Ureter (tissue), 1 donor: Measurements from ENCODE around the gene RAD51D. TPM values are rescaled to one million over a fixed set of nuclear protein-coding genes. Genes with fewer than 3 reads are reported as not detected.
"Not testable (repeated sequence)": the region's sequence is repeated elsewhere in the genome, so short reads cannot be mapped to it uniquely, and the experiment has no call there.

ENCODE experiments used
- DNase-seq: peaks from one replicate; pipeline ENCODE4 v3.0.0-alpha.2; 2020; ENCODE audit warnings: low spot score
- total RNA-seq: library from RNA; stranded (reverse); gene quantifications from one replicate; pipeline ENCODE4 v1.2.4, GENCODE V29; 2023
- donor health status: DM: yes; HTN: yes; CAD: no.

Gene RAD51D
- 13.1 TPM for total RNA-seq

DNA sequence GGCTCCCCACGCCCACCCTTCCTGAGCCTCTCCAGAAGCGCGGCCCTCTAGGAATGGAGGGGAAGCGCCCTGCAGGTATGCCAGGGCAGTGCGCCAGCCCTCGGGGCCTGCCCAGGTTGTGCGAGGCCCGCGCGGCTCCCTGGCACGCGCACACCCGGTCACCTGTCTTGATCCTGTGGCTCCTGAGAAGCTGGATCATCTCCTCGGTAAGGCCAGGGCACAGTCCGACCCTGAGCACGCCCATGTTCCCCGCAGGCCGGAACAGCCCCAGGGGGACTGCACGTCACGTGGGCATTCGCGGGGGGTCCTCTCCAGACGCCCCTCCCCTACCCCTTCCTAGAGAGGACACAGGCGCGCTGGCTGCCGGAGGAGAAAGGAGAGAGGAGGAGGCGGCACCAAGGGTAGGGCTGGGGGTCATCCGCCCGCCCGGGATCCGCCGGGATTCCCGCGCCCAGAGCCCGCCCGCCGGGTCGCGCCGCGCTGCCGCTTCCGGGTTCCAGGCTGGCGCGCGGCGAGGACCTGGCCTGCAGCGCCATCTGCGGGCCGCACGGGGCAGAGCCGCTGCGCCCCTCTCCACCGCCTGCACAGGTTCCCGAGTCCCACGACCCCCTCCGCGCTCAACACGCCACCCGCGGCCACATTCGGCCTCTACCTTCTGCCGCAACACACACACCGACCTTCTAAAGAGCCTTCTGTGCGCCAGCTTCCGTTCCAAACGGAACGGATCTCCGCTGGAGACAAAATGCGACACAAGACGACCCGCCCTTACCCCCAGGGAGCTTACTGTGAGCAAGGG is at the start of gene RAD51D:
Gene RAD51D, minus strand, starts transcription at position 491 of the 796 bp plus-strand sequence. Its CDS starts 247 bp downstream, at position 244.
- DNase-seq = peak; percentile 56

DNA sequence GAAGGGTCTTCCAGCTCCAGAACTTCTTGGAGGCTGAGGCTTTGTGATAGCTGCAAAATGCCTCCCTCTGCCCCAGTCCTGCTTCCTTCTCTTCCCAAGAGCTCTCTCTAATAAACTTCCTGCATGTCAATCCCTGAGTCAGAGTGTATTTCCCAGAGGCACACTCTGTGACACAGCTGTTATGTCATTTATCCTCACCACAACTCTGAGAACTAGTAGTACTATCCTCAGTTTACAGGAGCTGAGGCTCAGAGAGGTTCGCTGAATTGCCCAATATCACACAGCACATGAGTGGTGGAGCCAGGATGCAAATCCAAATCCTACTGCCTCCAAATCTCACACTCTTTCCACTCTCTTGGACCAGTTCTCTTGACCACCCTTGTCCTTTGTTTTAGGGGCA is 48.0 kb upstream of the RAD51D start:
- DNase-seq = no peak

DNA sequence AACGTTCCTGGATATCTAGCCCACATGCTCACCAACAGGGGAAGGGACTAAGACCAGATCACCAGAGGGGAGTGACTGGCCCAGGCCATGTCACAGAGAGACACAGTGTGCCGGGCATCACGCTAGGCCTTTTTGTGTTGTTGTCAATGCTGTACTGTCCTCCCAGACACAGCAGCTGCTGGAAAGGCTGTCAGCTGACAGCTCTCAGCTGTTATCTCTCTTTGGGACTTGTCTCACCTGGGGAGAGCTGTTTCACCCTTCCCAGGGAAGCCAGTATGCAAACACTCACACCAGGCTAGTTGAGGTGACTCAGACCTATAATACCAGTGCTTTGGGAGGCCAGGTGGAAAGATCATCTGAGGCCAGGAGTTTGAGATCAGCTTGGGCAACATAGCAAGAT is 47.4 kb upstream of the RAD51D start:
- DNase-seq = no peak

DNA sequence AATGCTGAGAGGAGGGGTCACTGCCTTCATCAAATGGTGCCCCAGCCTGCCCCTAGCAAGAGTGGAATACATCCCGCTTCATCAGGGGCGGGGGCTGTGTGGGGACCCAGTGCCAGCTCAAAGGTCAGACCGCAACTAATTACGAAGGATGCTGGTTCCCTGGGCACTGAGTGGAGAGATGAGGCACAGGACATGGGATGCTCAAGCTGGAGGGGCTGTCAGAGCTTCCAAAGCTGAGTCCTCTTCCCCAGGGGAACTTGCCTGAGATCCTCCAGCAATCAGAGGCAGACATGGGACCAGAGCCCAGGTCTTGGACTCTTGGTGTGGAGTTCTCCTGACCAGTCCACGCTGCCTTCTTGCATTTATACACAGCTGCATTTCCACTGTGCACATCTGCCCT is 46.9 kb upstream of the RAD51D start:
- no peak for DNase-seq

DNA sequence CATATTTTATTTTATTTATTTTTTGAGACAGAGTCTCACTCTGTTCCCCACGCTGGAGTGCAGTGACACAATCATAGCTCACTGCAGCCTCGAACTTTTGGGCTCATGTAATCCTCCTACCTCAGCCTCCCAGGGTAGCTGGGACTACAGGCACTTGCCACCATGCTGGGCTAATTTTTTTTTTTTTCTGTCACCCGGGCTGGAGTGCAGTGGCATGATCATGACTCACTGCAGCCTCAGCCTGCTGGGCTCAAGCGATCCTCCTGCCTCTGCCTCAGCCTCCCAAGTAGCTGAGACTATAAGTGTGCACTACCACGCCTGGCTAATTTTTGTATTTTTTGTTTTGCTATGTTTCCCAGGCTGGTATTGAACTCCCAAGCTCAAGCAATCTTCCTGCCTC is 45.1 kb upstream of the RAD51D start:
- no peak for DNase-seq

DNA sequence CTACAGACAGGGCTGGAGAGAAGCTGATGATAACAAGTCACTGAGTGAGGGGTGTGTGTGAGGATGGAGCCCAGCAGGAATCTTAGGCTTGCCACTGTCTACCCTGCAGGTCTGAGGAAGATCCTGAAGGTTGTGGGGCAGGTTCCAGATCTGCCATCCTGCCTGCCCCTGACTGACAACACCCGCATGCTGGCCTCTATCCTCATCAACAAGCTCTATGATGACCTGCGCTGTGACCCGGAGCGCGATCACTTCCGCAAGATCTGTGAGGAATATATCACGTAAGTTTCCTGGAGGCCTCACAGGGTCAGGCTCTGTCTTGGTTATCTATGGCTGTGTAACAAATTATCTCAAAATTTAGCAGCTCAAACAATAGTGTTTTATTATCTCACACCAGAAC is 44.2 kb upstream of the RAD51D start:
- DNase-seq = no peak

DNA sequence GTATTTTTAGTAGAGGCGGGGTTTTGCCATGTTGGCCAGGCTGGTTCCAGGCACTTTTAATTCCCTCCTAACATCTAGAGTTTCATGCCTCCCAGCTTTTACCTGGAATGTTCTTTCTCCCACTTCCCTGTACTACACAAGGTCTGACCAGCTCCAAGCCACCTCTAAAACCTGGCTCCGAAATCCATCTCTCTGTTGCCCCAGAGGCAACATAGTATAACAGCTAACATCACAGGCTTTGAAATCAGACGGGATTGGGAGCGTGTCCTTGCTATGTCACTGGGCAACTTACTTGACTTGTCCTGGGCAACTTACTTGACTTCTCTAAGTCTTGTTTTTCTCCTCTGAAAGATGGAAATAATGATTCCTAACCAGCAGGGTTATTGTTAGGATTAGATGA is 43.1 kb upstream of the RAD51D start:
- DNase-seq = no peak

DNA sequence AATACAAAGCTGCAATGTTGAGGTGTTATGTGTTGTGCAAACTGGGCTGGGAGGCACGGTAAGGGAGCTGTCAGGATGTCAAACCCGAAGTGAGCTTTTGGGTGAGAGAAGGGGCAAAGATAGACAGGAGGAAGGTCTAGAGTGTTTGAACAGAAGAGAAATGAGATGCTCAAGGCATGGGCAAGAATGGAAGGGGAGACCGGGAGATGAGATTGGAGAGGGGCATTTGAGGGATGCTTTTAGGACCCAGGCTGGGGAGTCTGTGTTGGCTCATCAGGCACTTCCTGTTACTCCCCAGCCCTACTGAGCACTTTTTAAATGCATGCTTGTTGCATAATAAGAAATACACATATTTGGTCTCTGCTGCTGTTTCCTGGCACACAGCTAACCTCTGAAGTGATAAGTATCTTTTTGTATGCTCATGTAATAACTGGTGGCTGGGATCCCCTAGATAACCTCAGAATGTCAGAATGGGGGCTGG is 41.7 kb upstream of the RAD51D start:
- no peak for DNase-seq

DNA sequence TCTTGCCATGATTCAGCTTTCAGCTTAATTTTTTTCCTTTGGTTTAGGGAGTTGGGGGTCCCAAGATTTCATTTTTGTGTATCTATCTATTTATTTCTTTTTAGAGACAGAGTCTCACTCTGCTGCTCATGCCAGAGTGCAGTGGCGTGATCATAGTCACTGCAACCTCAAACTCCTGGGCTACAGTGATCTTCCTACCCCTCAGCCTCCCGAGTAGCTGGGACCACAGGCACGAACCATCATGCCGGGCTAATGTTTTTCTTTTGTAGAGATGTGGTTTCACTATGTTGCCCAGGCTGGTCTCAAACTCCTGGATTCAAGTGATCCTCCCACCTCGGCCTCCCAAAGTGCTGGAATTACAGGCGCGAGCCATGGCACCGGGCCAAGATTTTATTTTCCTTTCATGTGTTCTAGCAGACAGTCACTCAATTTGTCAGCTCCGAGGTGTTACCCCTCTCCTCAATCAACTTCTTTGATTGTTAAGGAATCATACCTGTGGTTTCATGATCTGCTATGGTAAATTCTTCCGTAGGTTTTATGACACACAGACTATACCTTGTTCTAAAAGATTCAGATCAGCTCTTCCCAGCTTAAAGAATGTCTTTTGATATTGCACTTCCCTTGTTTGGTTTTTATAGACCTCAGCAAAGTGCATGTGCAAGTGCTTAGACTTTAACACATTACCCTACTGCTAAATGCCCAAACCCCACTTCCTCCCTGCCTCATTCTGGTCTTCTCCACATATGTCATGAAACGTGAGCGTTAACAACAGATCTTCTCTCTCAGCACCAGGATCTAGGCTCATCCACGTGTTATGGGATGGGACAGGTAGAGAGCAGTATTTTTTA is 40.9 kb upstream of the RAD51D start:
- no peak for DNase-seq

DNA sequence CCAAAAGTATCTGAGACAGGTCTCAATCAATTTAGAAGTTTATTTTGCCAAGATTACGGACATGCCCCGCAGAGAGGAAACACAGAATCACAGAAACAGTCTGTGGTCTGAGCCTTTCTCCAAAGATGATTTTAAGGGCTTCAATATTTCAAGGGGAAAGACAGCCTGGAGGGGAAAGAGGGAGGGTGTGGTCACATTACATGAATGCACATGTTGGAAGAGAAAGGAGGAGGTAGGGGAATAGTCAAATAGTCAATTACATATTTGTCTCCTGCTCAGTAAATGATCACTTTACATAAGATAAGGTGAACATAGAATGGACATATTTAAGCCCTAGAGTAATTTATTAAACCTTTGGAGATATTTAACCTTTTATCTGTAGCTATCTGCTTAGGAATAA is 40.3 kb upstream of the RAD51D start:
- no peak for DNase-seq

DNA sequence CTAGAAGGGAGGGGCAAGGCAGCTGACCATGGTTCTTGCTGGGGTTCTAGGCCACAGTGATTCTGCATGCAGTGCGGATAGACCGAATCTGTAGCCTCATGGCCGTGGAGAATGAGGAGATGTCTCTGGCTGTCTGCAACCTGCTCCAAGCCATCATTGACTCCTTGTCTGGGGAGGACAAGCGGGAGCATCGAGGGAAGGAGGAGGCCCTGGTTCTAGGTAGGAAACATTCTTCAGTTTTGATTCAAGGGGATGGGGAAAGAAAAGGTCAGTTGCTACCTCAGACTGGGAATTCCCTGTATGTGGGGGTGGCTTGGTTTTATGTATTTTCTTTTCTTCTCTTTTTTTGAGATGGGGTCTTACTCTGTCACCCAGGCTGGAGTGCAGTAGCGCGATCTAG is 35.6 kb upstream of the RAD51D start:
- DNase-seq = no peak

DNA sequence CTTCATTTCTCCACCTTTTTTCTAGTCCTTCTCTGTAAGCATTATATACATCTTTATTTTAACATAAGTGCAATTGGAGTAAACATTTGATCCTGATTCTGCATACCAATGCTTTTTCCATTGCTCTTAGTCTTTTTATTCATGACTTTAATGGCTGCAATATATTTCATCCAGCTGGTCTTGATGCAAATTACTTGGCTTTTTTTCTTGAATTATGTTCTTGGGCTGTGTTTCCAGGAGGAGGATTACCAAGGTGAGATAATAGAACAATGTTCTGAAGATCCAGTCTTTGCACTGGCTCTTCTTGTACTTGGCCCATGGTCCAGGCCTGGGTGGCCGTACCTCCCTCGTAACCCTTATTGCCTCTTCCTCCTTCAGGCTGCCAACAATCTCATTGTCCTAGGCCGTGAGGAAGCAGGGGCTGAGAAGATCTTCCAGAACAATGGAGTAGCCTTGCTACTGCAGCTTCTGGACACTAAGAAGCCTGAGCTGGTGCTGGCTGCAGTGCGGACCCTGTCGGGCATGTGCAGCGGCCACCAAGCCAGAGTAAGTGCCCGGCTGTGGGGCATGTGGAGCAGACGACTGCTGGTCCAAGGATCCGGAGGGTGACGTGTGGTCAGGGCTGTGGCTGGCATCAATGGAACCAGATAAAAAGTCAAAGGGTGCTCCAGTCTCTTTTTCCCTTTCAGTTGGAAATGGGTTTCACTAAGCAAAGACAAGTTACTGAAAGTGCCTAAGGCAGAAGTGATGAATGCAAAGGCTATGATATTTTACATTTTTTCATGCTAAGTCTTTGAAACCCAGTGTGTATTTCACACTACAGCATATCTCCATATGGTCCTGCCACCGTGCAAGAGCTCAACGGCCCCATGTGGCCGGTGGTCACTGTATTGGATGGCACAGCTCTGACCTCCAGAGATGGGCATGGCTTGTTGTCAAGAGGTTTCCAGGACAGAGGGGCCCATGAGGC is 34.8 kb upstream of the RAD51D start:
- no peak for DNase-seq

DNA sequence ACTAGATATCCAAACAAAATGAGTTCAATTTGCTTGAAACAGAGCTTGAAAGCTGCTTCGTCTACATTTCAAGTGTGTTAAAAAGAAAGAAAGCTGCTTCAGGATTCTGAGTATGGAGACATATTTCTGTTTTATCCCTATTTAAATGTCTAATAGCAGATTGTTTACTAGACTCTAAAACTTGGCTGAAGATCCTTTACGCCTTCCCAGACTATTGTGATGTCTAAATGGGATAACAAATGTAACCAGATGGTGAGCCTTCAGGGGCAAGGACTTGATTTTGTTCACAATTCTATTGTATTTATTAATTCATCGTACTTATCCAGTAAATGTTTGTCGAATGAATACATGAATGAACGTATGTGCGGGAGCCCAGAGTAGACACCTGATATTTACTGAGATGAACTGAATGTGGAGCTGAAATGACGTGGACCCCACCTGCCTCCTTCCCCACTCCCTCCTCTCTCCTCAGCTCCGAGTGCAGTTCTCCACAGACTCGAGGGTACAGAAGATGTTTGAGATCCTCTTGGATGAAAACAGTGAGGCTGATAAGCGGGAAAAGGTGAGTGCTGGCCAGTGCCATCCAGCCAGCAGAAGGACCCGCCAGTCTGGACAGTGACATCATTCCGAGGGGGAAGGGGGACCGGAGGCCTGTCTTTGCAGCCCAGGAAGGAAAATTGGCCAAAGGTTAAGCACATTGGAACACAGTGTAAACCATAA is 32.9 kb upstream of the RAD51D start:
- no peak for DNase-seq

DNA sequence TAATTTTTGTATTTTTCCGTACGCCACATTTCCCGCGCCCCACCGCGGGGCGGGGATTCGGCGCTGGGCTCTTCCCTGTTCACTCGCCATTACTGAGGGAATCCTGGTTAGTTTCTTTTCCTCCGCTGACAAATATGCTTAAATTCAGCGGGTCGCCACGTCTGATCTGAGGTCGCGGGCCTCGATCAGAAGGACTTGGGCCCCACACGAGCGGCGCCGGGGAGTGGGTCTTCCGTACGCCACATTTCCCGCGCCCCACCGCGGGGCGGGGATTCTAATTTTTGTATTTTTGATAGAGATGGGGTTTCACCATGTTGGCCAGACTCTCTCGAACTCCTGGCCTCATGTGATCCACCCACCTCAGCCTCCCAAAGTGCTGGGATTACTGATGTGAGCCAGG is 31.4 kb upstream of the RAD51D start:
- not testable (repeated sequence) for DNase-seq

DNA sequence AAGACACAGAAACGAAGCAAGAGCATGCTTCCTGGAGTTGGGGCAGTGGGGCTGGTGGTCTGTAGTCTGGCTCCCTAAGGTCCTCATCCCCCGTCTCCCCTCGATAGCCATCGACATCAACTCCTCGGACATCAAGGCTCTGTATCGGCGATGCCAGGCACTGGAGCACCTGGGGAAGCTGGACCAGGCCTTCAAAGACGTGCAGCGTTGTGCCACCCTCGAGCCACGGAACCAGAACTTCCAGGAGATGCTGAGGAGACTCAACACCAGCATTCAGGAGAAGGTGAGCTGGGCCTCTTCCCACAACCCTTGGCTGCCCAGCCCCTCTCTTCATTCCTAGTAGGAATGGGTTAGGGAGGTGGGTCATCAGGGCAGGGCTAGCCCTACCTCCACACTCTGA is 30.3 kb upstream of the RAD51D start:
- no peak for DNase-seq

DNA sequence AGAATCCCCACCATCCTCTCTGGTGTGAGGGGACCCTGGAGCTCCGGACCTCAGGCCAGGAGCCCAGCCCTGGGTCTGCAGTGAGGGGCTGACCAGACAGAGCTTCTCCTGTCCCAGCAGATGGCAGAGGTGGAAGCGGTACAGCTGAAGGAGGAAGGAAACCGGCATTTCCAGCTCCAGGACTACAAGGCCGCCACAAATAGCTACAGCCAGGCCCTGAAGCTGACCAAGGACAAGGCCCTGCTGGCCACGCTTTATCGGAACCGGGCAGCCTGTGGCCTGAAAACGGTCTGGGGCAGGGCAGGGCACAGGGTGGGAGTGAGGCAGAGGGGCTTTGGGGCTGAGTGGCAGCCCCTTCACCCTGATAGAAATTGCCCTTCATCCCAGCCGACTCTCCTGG is 28.5 kb upstream of the RAD51D start:
- DNase-seq = no peak

DNA sequence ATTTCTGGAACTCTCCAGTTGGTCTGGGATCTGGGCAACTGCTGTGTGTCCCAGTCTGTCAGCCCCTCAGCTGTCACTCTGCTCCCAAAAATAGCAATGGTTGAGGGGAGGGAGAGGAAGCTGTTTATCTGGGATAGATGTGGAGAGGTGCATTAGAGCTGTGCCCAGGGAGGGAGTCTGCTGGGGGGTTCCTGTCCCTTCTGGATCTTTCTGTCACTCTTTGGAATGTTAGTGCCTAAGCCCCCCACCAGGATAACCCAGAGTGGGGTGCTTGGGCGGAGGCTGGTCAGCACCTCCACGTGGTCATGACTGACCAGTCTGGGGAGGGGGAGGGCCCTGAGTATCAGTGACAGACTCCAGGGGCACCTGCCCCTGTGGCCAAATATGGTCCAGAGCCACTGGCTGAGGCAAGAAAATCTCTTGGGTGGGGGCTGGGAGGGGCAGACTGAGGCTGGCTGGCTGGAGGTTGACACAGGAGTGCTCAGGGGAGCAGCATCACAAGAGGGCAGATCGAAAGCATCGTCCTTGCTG is 27.8 kb upstream of the RAD51D start, which contains the start of gene UNC45B:
Gene UNC45B, plus strand, starts transcription at position 443 of the 531 bp plus-strand sequence. CDS start 447 bp downstream, outside the sequence.
- DNase-seq = no peak

DNA sequence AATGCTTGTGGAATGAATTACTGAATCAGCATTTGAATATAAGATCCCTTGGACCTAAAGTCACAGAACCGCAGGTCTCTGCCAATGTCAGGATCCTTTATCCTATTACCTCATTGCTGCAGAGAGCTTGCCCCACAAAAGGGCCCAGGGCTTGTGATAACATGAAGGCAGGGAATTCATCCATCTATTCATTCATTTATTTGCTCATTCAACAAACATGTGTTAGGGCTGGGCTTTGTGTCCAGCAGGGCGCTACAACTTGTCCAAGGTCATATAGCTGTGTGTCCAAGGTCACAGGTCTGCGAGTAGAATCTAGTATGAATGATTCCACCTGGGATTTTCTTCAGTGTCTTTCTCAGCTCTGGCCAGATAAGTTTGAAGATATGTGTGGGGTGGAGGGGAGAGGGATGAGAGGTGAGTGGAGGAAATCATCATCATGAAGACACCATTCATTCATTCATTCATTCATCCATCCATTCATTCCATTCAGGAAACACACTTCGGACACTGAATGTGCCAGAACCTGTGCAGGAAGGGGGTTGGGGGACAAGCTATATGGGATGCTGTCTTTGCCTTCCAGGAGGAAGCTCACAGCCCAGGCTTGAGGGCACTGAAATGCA is 26.7 kb upstream of the RAD51D start:
- DNase-seq = no peak

DNA sequence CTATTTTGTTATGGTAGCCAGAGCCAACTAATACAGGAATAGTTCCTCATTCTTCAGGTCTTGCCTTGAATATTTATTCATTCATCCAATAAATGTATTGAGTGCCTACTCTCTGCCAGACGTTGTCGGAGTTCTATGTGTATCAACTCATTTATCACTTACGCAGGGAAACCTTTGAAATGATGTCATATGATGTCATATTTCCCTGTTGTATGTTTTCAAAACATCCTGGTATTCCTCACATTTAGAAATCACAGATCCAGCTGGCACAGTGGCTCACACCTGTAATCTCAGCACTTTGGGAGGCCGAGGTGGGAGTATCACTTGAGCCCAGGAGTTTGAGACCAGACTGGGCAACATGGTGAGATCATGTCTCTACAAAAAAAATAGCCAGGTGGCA is 25.2 kb upstream of the RAD51D start:
- DNase-seq = no peak

DNA sequence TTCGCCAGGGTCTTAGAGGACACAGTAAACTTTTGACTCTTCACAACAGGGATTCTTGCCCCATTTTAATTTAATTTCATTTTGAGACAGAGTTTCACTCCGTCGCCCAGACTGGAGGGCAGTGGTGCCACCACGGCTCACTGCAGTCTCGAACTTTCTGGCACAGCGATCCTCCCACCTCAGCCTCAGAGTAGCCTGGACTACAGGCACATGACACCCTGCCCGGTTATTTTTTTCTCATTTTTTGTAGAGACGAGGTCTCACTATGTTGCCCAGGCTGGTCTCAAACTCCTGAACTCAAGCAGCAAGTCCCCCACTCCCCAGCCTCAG is 22.8 kb upstream of the RAD51D start:
- DNase-seq = no peak
